Ovary (tissue), 3 donors: ENCODE measurements around the gene MT1X.

Experiments used
- CTCF ChIP-seq, 3 donors: fragments of 450-650 bp in 2 of 3; fragments of 200-600 bp in 1 of 3; IDR thresholded peaks; one replicate each; pipeline versions ENCODE4 v1.5.1 to v1.8.0; 2016 to 2022; ENCODE audit warnings: antibody characterized with exemption in 3 of 3, mild to moderate bottlenecking in 1 of 3
- EP300 ChIP-seq: sonication (generic); formaldehyde crosslinking; IDR thresholded peaks from one replicate; pipeline ENCODE4 v1.6.1; 2017; ENCODE audit warnings: antibody characterized with exemption
- POLR2A ChIP-seq: fragments of 450-650 bp; IDR thresholded peaks from one replicate; pipeline ENCODE4 v1.6.1; 2017; ENCODE audit warnings: antibody characterized with exemption, mild to moderate bottlenecking, moderate library complexity
- donor health status: DM: no; HTN: no; CAD: no.

- TF ChIP-seq CTCF (IDR thresholded peaks at IDR 0.05): no peak
- TF ChIP-seq POLR2A: no peak
- TF ChIP-seq EP300: no peak
Measured at GRCh38 chr16:56635441-56635967, 46.8 kb upstream of the MT1X start.
